GM12892 (cell line): ENCODE data around the gene S100A7.

Source experiments
- POLR2A ChIP-seq: IDR thresholded peaks from 2 replicates; pipeline ENCODE4 v1.6.1; 2011; ENCODE audit warnings: low read depth, low read length, control low read depth
- POLR2AphosphoS5 ChIP-seq: IDR thresholded peaks from 2 replicates; pipeline ENCODE4 v1.6.1; 2011; ENCODE audit warnings: low read depth, low read length, control low read depth
- TAF1 ChIP-seq: IDR thresholded peaks from 2 replicates; pipeline ENCODE4 v1.6.1; 2011; ENCODE audit warnings: low read depth, mild to moderate bottlenecking, control low read depth, low read length, borderline replicate concordance

DNA sequence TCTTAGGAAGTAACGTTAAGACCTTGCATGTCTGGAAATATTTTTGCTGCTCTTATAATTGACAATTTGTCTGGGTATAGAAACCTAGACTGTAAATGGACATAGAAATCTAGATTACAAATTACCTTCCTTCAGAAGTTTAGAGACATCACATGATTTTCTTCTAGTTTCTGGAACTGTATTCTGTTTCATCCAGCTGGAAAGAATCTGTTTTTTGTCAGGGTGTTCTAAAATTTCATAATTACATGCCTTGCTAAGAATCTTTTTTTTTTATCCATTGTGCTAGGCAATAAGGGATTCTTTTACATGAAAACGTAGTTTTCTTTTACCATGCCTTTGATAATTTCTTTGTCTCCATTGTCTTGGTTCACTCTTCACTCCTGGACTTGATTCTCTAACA, 20.7 kb upstream of the S100A7 start:
- TF ChIP-seq POLR2AphosphoS5 (no peak), POLR2A (no peak), TAF1 (no peak)
